Measurements from ENCODE around the gene CXXC5.

DNA sequence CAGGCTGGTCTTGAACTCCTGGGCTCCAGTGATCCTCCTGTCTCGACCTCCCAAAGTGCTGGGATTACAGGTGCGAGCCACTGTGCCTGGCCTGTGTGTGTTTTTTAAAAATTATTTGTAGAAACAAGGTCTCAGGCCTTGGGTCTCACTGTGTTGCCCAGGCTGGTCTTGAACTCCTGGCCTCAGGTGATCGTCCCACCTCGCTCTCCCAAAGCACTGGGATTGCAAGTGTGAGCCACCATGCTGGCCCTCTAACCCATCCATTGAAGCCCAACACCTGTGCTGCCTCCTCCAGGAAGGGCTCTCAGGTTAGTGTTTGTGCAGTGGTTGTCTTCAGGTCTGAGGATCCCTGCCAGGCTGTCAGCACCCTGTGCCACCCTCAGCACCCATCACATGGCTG, 56.6 kb downstream of the CXXC5 start:
- TF ChIP-seq MXI1 (conservative IDR thresholded peaks at IDR 0.05; ENCODE audit: poor library complexity, severe bottlenecking) (no peak), TAF1 (IDR thresholded peaks at IDR 0.05; ENCODE audit: low read depth) (no peak), SMC3 (conservative IDR thresholded peaks at IDR 0.05; ENCODE audit: poor library complexity) (no peak), POLR2AphosphoS5 (IDR thresholded peaks at IDR 0.05) (no peak)

Measured in neural cell (in vitro differentiated cells).